NCI-H2029 (cell line): ENCODE results near the gene ANKS1B.

Source experiments
- DNase-seq: peaks from one replicate; lab custom pipeline; 2025; lab: John Stamatoyannopoulos, UW

ANKS1B gene

GRCh38 chr12:99267038-99267437 lies 717.7 kb downstream of the ANKS1B start:
- DNase-seq, result no peak

- no peak for DNase-seq
Measured at GRCh38 chr12:99265648-99266047, 719.1 kb downstream of the ANKS1B start.

- DNase-seq, result no peak
Measured at GRCh38 chr12:99261256-99261655, 723.5 kb downstream of the ANKS1B start.

GRCh38 chr12:99260456-99260996 lies 724.2 kb downstream of the ANKS1B start:
- DNase-seq, result no peak

- DNase-seq, result no peak
Measured at GRCh38 chr12:99259040-99259934, 725.4 kb downstream of the ANKS1B start.

GRCh38 chr12:99257672-99258071 lies 727.1 kb downstream of the ANKS1B start:
- DNase-seq, result no peak

- no peak for DNase-seq
Measured at GRCh38 chr12:99253068-99253467, 731.7 kb downstream of the ANKS1B start.

- DNase-seq, result no peak
Measured at GRCh38 chr12:99250091-99250490, 734.6 kb downstream of the ANKS1B start.

GRCh38 chr12:99249543-99249942 lies 735.2 kb downstream of the ANKS1B start:
- no peak for DNase-seq

GRCh38 chr12:99237907-99238538 lies 746.7 kb downstream of the ANKS1B start:
- DNase-seq, result peak; percentile 7

- DNase-seq, result no peak
Measured at GRCh38 chr12:99235381-99235780, 749.4 kb downstream of the ANKS1B start.

- DNase-seq, result no peak
Measured at GRCh38 chr12:99234702-99235101, 750.0 kb downstream of the ANKS1B start.

GRCh38 chr12:99232324-99232723 lies 752.4 kb downstream of the ANKS1B start:
- peak; percentile 54 for DNase-seq

- no peak for DNase-seq
Measured at GRCh38 chr12:99231031-99231430, 753.7 kb downstream of the ANKS1B start.

GRCh38 chr12:99224237-99224636 lies 760.5 kb downstream of the ANKS1B start:
- no peak for DNase-seq

GRCh38 chr12:99223579-99223978 lies 761.2 kb downstream of the ANKS1B start:
- no peak for DNase-seq

GRCh38 chr12:99213047-99213446 lies 771.7 kb downstream of the ANKS1B start:
- DNase-seq, result no peak

GRCh38 chr12:99212275-99212674 lies 772.5 kb downstream of the ANKS1B start:
- no peak for DNase-seq

GRCh38 chr12:99205111-99205510 lies 779.6 kb downstream of the ANKS1B start:
- DNase-seq, result no peak

GRCh38 chr12:99201906-99202645 lies 782.7 kb downstream of the ANKS1B start:
- DNase-seq, result no peak

GRCh38 chr12:99200711-99201384 lies 783.9 kb downstream of the ANKS1B start:
- DNase-seq, result no peak

GRCh38 chr12:99195474-99195873 lies 789.3 kb downstream of the ANKS1B start:
- DNase-seq, result no peak
